Skin of body (tissue), 2 donors: ENCODE results near the gene ALDH1L1. TPM values are rescaled to one million over a fixed set of nuclear protein-coding genes. Genes with fewer than 3 reads are reported as not detected.
A peak's percentile ranks its signal among the peaks of the same experiment; 100 is the strongest.
"Not testable (repeated sequence)": the region's sequence is repeated elsewhere in the genome, so short reads cannot be mapped to it uniquely, and the experiment has no call there.

Experiments
- DNase-seq: peaks from one replicate; lab custom pipeline; 2025; lab: John Stamatoyannopoulos, UW
- total RNA-seq: library from RNA; depleted of rRNA; stranded (reverse); fragments of >200 nt; gene quantifications from one replicate; pipeline ENCODE4 v1.2.3, GENCODE V29; 2014

Gene ALDH1L1
- total RNA-seq, 1 donor from 2014 or later = 8.8 TPM

- no peak for DNase-seq
These were observed 73.8 kb downstream of the ALDH1L1 start for GRCh38 chr3:126106336-126107202.

DNA sequence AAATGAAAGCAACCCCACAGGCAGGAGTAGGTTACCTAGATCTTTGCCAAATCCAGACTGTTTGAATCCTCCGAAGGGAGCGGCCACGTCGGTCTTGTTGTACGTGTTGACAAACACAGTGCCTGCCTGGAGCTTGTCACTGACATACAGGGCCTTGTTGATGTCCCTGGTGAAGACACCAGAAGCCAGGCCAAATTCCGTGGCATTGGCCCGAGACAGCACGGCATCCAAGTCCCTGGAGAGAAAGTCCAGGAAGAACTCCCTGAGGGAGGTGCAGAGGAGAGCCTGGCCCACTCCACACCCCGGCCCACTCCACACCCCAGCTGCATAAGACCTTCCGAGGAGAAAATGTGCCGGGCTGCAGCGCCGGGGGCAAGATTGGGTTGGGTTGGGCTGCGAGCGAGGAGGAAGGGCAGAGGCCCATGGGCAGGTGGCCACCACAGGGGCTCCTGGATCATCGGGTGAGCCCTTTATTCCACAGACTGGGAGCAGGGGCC, 74.6 kb downstream of the ALDH1L1 start:
- DNase-seq = no peak

DNA sequence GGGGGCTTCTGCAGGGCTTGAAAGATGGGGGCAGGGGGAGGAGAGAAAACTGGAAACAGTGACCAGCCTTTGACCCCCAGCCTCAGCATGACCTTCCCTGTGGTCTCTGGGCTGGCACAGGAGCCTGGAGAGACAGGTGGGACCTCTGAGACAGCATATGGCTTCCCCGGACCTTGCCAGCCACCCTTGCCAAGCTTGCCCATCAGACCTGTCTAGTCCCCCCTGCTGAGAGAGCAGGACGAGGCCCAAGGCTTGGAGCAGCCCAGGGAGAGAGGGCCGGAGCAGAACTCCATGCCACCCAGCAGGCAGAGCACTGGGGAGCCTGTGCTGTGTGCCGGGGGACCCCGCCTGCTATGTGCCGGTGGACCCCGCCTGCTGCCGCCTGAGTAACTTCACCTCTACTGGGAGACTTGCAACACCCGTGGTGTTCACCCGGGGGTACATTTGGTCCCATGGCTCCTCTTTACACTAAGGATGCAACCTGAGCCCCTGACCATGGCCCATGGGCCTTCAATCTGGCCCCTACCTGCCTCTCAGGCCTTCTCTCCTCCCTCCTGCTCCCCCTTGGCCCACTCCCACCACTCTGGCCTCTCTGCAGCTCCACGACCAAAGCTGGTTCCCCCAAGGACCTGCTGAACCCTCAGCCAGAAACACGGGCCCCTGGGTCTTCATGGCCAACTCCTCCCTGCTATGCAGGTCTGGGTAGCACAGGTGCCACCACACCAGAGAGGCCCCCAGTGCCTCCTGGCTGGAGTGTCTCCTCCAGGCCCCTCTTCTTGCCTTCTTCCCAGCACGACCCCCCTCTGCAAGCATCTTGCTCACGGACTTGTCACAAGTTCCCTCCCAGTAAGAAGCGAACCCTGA, 75.4 kb downstream of the ALDH1L1 start:
- no peak for DNase-seq

GRCh38 chr3:126104028-126104635, 76.3 kb downstream of the ALDH1L1 start:
- DNase-seq = no peak

- no peak for DNase-seq
These were observed 77.0 kb downstream of the ALDH1L1 start for GRCh38 chr3:126103121-126104027.

DNA sequence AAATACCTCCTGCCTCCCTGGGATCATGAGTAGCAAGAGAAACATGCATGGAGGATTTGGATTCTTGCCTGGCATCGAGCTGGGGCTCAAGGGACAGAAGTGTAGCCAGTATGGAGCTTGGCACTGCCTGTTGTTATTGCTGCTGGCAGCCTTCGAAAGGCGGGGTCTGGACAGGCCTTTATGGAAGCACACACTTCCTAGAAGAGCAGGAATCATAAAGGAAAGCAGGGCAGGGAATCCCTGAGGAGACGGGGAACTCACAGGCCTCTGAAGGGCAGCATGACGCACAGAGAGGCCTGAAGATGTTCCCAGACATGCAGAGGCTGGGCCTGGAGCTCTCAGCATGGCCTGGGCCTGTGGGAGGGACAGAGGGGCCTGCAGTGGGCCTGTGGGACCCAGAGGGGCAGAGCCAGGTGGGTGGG, 77.8 kb downstream of the ALDH1L1 start:
- no peak for DNase-seq

GRCh38 chr3:126102011-126102410, 78.4 kb downstream of the ALDH1L1 start:
- DNase-seq = no peak

DNA sequence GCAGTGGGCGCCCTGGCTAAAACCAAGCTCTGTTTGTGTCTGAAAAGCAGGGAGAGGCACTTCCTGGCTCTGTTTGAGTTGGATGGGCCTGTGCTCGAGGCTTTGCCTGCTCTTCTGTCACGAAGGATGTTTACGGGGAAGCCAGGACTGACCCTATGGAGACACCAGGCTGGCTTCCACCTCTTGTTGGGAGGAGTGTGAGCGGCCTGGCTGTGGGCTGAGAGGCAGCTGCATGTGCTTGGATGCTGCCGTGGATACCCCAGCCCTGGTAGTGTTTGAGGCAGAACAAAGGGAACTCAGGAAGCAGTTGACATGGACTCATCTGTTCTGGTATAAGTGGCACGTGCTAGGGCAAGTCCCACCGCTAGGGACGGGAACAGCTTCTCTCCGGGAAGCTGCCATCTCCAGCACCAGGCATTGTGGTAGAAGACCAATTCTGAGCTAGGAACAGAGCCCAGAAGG, 78.8 kb downstream of the ALDH1L1 start:
- no peak for DNase-seq

GRCh38 chr3:126100634-126101301, 79.6 kb downstream of the ALDH1L1 start:
- DNase-seq = peak; percentile 40

- DNase-seq = no peak
These were observed 80.1 kb downstream of the ALDH1L1 start for GRCh38 chr3:126100269-126100633.

GRCh38 chr3:126098391-126098858, 82.0 kb downstream of the ALDH1L1 start:
- no peak for DNase-seq

DNA sequence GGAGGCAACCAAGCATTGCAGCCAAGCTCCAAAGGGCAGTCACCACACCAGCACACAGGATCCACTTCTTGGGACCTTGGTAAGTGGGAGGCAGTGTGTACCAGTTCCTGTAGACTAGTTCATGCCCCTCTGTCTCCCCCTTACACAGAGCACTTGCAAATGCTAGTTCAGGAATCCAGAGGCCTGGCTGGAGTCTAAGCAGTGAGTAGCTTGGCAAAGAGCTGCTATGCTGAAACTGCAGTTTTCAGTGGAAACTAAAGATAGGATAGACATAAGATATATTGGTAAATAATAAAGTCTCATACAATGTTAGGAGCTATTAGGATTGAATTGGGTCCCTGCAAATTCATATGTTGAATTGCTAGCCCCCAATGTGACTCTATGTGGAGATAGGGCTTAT, 82.6 kb downstream of the ALDH1L1 start:
- no peak for DNase-seq

DNA sequence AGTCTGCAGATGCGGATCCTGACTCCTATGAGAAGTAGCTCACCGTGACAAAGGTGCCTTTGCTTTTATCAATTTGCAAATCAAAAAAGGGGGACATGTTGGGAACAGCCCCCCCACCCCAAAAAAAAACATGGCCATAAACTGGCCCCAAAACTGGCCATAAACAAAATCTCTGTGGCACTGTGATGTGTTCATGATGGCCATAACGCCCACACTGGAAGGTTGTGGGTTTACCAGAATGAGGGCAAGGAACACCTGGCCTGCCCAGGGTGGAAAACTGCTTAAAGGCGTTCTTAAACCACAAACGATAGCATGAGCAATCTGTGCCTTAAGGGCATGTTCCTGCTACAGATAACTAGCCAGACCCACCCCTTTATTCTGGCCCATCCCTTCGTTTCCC, 84.1 kb downstream of the ALDH1L1 start:
- not testable (repeated sequence) for DNase-seq

DNA sequence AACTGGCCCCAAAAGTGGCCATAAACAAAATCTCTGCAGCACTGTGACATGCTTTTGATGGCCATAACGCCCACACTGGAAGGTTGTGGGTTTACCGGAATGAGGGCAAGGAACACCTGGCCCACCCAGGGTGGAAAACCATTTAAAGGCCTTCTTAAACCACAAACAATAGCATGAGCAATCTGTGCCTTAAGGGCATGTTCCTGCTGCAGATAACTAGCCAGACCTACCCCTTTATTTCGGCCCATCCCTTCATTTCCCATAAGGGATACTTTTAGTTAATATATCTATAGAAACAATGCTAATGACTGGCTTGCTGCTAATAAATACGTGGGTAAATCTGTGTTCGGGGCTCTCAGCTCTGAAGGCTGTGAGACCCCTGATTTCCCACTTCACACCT, 88.3 kb downstream of the ALDH1L1 start:
- DNase-seq = not testable (repeated sequence)

GRCh38 chr3:126087552-126088175, 92.7 kb downstream of the ALDH1L1 start:
- no peak for DNase-seq

DNA sequence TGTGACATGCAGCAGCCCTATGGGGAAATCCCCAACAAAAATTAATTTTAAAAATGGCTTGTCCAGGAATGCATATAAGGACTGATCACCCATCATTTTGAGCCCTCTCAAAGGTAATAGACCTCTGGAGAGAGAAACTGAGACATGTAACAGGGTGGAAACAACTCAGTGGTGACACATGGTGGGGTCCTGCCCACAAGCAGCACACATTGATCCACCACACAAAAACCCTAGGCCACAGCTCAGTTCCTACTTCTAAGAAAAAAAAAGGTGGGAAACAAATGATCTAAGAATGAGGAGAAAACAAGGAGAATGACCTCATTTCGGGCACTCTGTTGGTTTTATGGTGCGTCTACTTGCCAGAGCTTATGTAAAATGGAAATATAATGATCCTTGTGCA, 94.5 kb downstream of the ALDH1L1 start:
- no peak for DNase-seq

- no peak for DNase-seq
These were observed 95.1 kb downstream of the ALDH1L1 start for GRCh38 chr3:126085276-126085675.

GRCh38 chr3:126084768-126085180, 95.6 kb downstream of the ALDH1L1 start:
- DNase-seq = no peak
